Stimulated activated CD4-positive, alpha-beta T cell treated with anti-CD3 and anti-CD28 coated beads, TNF-alpha, amount 100 ng/mL, for 48 hours (primary cell): ENCODE data around the gene TBL1XR1.

Experiments used
- DNase-seq, 3 donors: peaks; one replicate each; pipeline ENCODE4 v3.0.0-alpha.2; 2020; ENCODE audit warnings: low read depth in 3 of 3

TBL1XR1 gene

GRCh38 chr3:177144922-177145321 is 52.4 kb downstream of the TBL1XR1 start:
- DNase-seq: no peak

GRCh38 chr3:177141899-177142646 is 55.2 kb downstream of the TBL1XR1 start:
- no peak for DNase-seq

- DNase-seq: no peak
These were observed 55.8 kb downstream of the TBL1XR1 start for GRCh38 chr3:177141471-177141870.

- peak in 1 of 3 donors; percentile 11 for DNase-seq
These were observed 58.1 kb downstream of the TBL1XR1 start for GRCh38 chr3:177139220-177139619.

GRCh38 chr3:177137774-177138705 is 59.2 kb downstream of the TBL1XR1 start:
- DNase-seq: no peak

- no peak for DNase-seq
These were observed 60.5 kb downstream of the TBL1XR1 start for GRCh38 chr3:177136741-177137140.

- DNase-seq: no peak
These were observed 61.3 kb downstream of the TBL1XR1 start for GRCh38 chr3:177135841-177136492.

GRCh38 chr3:177134816-177135210 is 62.5 kb downstream of the TBL1XR1 start:
- DNase-seq: no peak

GRCh38 chr3:177133860-177134815 is 63.1 kb downstream of the TBL1XR1 start:
- DNase-seq: no peak

GRCh38 chr3:177131927-177132636 is 65.2 kb downstream of the TBL1XR1 start:
- no peak for DNase-seq

GRCh38 chr3:177127008-177127407 is 70.3 kb downstream of the TBL1XR1 start:
- no peak for DNase-seq

- DNase-seq: no peak
These were observed 71.1 kb downstream of the TBL1XR1 start for GRCh38 chr3:177126015-177126773.

GRCh38 chr3:177124882-177125281 is 72.4 kb downstream of the TBL1XR1 start:
- DNase-seq: no peak

GRCh38 chr3:177123822-177124221 is 73.5 kb downstream of the TBL1XR1 start:
- DNase-seq: no peak

- no peak for DNase-seq
These were observed 75.0 kb downstream of the TBL1XR1 start for GRCh38 chr3:177122183-177122856.

GRCh38 chr3:177119829-177120228 is 77.5 kb downstream of the TBL1XR1 start:
- no peak for DNase-seq

- DNase-seq: no peak
These were observed 83.0 kb downstream of the TBL1XR1 start for GRCh38 chr3:177114253-177114652.

- DNase-seq: no peak
These were observed 85.7 kb downstream of the TBL1XR1 start for GRCh38 chr3:177111541-177111949.

GRCh38 chr3:177110895-177111294 is 86.4 kb downstream of the TBL1XR1 start:
- DNase-seq: no peak
